ENCODE results near the gene PITPNM3.

Gene PITPNM3

GRCh38 chr17:6435968-6436367 lies 120.4 kb downstream of the PITPNM3 start:
- DNase-seq: peak; percentile 69 to 72

GRCh38 chr17:6435051-6435450 lies 121.3 kb downstream of the PITPNM3 start, which contains the start of gene AIPL1:
AIPL1 (minus strand) TSS chr17:6435121; CDS start chr17:6435104, 17 bp downstream.
- DNase-seq: no peak

GRCh38 chr17:6430769-6431168 lies 125.6 kb downstream of the PITPNM3 start:
- DNase-seq: peak in 1 of 2 donors; percentile 21

- no peak for DNase-seq
These were observed 127.1 kb downstream of the PITPNM3 start for GRCh38 chr17:6429266-6429665.

GRCh38 chr17:6428207-6428965 lies 128.0 kb downstream of the PITPNM3 start:
- no peak for DNase-seq

GRCh38 chr17:6427279-6427781 lies 129.0 kb downstream of the PITPNM3 start:
- DNase-seq: peak; percentile 46 to 54

GRCh38 chr17:6426356-6427101 lies 129.8 kb downstream of the PITPNM3 start:
- no peak for DNase-seq

- DNase-seq: no peak
These were observed 130.9 kb downstream of the PITPNM3 start for GRCh38 chr17:6425407-6425806.

GRCh38 chr17:6423931-6424330 lies 132.4 kb downstream of the PITPNM3 start:
- DNase-seq: no peak

- DNase-seq: no peak
These were observed 133.6 kb downstream of the PITPNM3 start for GRCh38 chr17:6422654-6423241.

- DNase-seq: peak; percentile 82 to 83
These were observed 134.4 kb downstream of the PITPNM3 start for GRCh38 chr17:6421700-6422604.

- DNase-seq: peak; percentile 36 to 43
These were observed 136.1 kb downstream of the PITPNM3 start for GRCh38 chr17:6420173-6420641.

- no peak for DNase-seq
These were observed 140.7 kb downstream of the PITPNM3 start for GRCh38 chr17:6415616-6416015.

- no peak for DNase-seq
These were observed 143.3 kb downstream of the PITPNM3 start for GRCh38 chr17:6413065-6413464.

- no peak for DNase-seq
These were observed 147.6 kb downstream of the PITPNM3 start for GRCh38 chr17:6408735-6409134.

- DNase-seq: no peak
These were observed 148.1 kb downstream of the PITPNM3 start for GRCh38 chr17:6408276-6408675.

GRCh38 chr17:6402258-6402657 lies 154.1 kb downstream of the PITPNM3 start:
- no peak for DNase-seq

Measured in stimulated activated CD4-positive, alpha-beta T cell treated with anti-CD3 and anti-CD28 coated beads, Interleukin-2, amount 100 ng/mL, for 24 hours (primary cell).